ACC112 (cell line): Measurements from ENCODE around the gene TLL1.

Experiments used
- H2AFZ ChIP-seq: fragments of 200-600 bp; sonication (generic); one replicate; pipeline ENCODE4 v1.6.0; 2017; ENCODE audit warnings: antibody characterized with exemption, low read length; ENCODE audit not compliant: unreplicated experiment
- H3K27ac ChIP-seq: fragments of 200-600 bp; sonication (generic); 2 replicates; pipeline ENCODE4 v1.5.1; 2014; ENCODE audit warnings: low read depth, mild to moderate bottlenecking, antibody characterized with exemption, low read length, moderate library complexity
- H3K27me3 ChIP-seq: fragments of 200-600 bp; sonication (generic); 2 replicates; pipeline ENCODE4 v1.6.1; 2014; ENCODE audit warnings: mild to moderate bottlenecking, antibody characterized with exemption, low read length, moderate library complexity, mixed read lengths; ENCODE audit not compliant: insufficient read depth
- H3K36me3 ChIP-seq: fragments of 200-600 bp; sonication (generic); 2 replicates; pipeline ENCODE4 v1.6.1; 2016; ENCODE audit warnings: mild to moderate bottlenecking, antibody characterized with exemption, low read length, moderate library complexity, mixed read lengths; ENCODE audit not compliant: insufficient read depth
- H3K4me1 ChIP-seq: fragments of 200-600 bp; sonication (generic); one replicate; pipeline ENCODE4 v1.6.1; 2016; ENCODE audit warnings: low read length, mixed read lengths; ENCODE audit not compliant: insufficient read depth, unreplicated experiment, control insufficient read depth
- H3K4me3 ChIP-seq: fragments of 200-600 bp; sonication (generic); 2 replicates; pipeline ENCODE4 v1.5.1; 2014; ENCODE audit warnings: mild to moderate bottlenecking, low read depth, low read length
- H3K79me2 ChIP-seq: fragments of 200-600 bp; sonication (generic); one replicate; pipeline ENCODE4 v1.6.0; 2016; ENCODE audit warnings: low read length; ENCODE audit not compliant: control insufficient read depth, unreplicated experiment, insufficient read depth

Gene TLL1

GRCh38 chr4:165894159-165894558 lies 21.1 kb downstream of the TLL1 start:
- no peaks in the 10 kb centered on the region for H3K79me2 ChIP-seq
- no peak overlapping the region for H2AFZ ChIP-seq
- H3K27me3 ChIP-seq, result no peaks in the 10 kb centered on the region
- H3K36me3 ChIP-seq, result no peaks in the 10 kb centered on the region
- H3K4me1 ChIP-seq, result no peaks in the 10 kb centered on the region
- no peak overlapping the region for H3K4me3 ChIP-seq
- no peak overlapping the region for H3K27ac ChIP-seq

GRCh38 chr4:165905405-165906027 lies 32.5 kb downstream of the TLL1 start:
- Histone ChIP-seq H3K4me1 (no peaks in the 10 kb centered on the region), H3K27me3 (no peaks in the 10 kb centered on the region), H3K79me2 (no peaks in the 10 kb centered on the region), H3K27ac (no peak overlapping the region), H2AFZ (no peak overlapping the region), H3K36me3 (no peaks in the 10 kb centered on the region), H3K4me3 (no peak overlapping the region)

- H3K27ac ChIP-seq, result no peak overlapping the region
- no peaks in the 10 kb centered on the region for H3K27me3 ChIP-seq
- no peaks in the 10 kb centered on the region for H3K36me3 ChIP-seq
- no peak overlapping the region for H2AFZ ChIP-seq
- no peak overlapping the region for H3K4me3 ChIP-seq
- H3K79me2 ChIP-seq, result no peaks in the 10 kb centered on the region
- no peaks in the 10 kb centered on the region for H3K4me1 ChIP-seq
Measured at GRCh38 chr4:165906272-165906671, 33.2 kb downstream of the TLL1 start.

GRCh38 chr4:165909947-165910346 lies 36.9 kb downstream of the TLL1 start:
- H3K4me3 ChIP-seq, result no peak overlapping the region
- H2AFZ ChIP-seq, result no peak overlapping the region
- H3K27ac ChIP-seq, result no peak overlapping the region
- H3K27me3 ChIP-seq, result no peaks in the 10 kb centered on the region
- H3K4me1 ChIP-seq, result no peaks in the 10 kb centered on the region
- H3K79me2 ChIP-seq, result no peaks in the 10 kb centered on the region
- H3K36me3 ChIP-seq, result no peaks in the 10 kb centered on the region

GRCh38 chr4:165915215-165915614 lies 42.2 kb downstream of the TLL1 start:
- Histone ChIP-seq H2AFZ (no peak overlapping the region), H3K36me3 (no peaks in the 10 kb centered on the region)

GRCh38 chr4:165921546-165921945 lies 48.5 kb downstream of the TLL1 start:
- no peak overlapping the region for H3K4me3 ChIP-seq
- H3K36me3 ChIP-seq, result no peaks in the 10 kb centered on the region
- no peaks in the 10 kb centered on the region for H3K4me1 ChIP-seq
- H2AFZ ChIP-seq, result no peak overlapping the region
- H3K27ac ChIP-seq, result no peak overlapping the region
- peaks cover 11% of the 10 kb centered on the region; the same call in 1 of the 2 replicates for H3K27me3 ChIP-seq
- H3K79me2 ChIP-seq, result no peaks in the 10 kb centered on the region

More at GRCh38 chr4:165915215-165915614, 42.2 kb downstream of the TLL1 start:
- Histone ChIP-seq H3K27me3 (peaks cover 6% of the 10 kb centered on the region; the same call in 1 of the 2 replicates), H3K4me1 (no peaks in the 10 kb centered on the region), H3K27ac (no peak overlapping the region), H3K79me2 (no peaks in the 10 kb centered on the region), H3K4me3 (no peak overlapping the region)

- Histone ChIP-seq H3K27me3 (peaks cover 8% of the 10 kb centered on the region; the same call in 1 of the 2 replicates), H2AFZ (no peak overlapping the region), H3K4me1 (no peaks in the 10 kb centered on the region), H3K36me3 (no peaks in the 10 kb centered on the region), H3K79me2 (no peaks in the 10 kb centered on the region), H3K4me3 (no peak overlapping the region), H3K27ac (no peak overlapping the region)
Measured at GRCh38 chr4:165922747-165923146, 49.7 kb downstream of the TLL1 start.

GRCh38 chr4:165926307-165926706 lies 53.3 kb downstream of the TLL1 start:
- peaks cover 17% of the 10 kb centered on the region for H3K27me3 ChIP-seq

GRCh38 chr4:165927366-165927765 lies 54.3 kb downstream of the TLL1 start:
- no peak overlapping the region for H3K27ac ChIP-seq
- no peaks in the 10 kb centered on the region for H3K79me2 ChIP-seq
- no peaks in the 10 kb centered on the region for H3K36me3 ChIP-seq
- H2AFZ ChIP-seq, result no peak overlapping the region
- no peak overlapping the region for H3K4me3 ChIP-seq
- no peaks in the 10 kb centered on the region for H3K4me1 ChIP-seq
- peaks cover 17% of the 10 kb centered on the region for H3K27me3 ChIP-seq

More at GRCh38 chr4:165926307-165926706, 53.3 kb downstream of the TLL1 start:
- H2AFZ ChIP-seq, result no peak overlapping the region
- no peak overlapping the region for H3K27ac ChIP-seq
- no peak overlapping the region for H3K4me3 ChIP-seq
- H3K4me1 ChIP-seq, result no peaks in the 10 kb centered on the region
- H3K79me2 ChIP-seq, result no peaks in the 10 kb centered on the region
- no peaks in the 10 kb centered on the region for H3K36me3 ChIP-seq

GRCh38 chr4:165927815-165928214 lies 54.8 kb downstream of the TLL1 start:
- Histone ChIP-seq H3K36me3 (no peaks in the 10 kb centered on the region), H3K27me3 (peaks cover 17% of the 10 kb centered on the region), H3K79me2 (no peaks in the 10 kb centered on the region), H3K4me1 (no peaks in the 10 kb centered on the region), H2AFZ (no peak overlapping the region), H3K27ac (no peak overlapping the region), H3K4me3 (no peak overlapping the region)

GRCh38 chr4:165928601-165929000 lies 55.6 kb downstream of the TLL1 start:
- no peaks in the 10 kb centered on the region for H3K79me2 ChIP-seq
- H3K4me3 ChIP-seq, result no peak overlapping the region
- H2AFZ ChIP-seq, result no peak overlapping the region
- no peaks in the 10 kb centered on the region for H3K4me1 ChIP-seq
- no peaks in the 10 kb centered on the region for H3K36me3 ChIP-seq
- no peak overlapping the region for H3K27ac ChIP-seq
- H3K27me3 ChIP-seq, result peaks cover 17% of the 10 kb centered on the region
